Measurements from ENCODE around the gene PPA2.
"Not testable (repeated sequence)": the region's sequence is repeated elsewhere in the genome, so short reads cannot be mapped to it uniquely, and the experiment has no call there.

The PPA2 gene

DNA sequence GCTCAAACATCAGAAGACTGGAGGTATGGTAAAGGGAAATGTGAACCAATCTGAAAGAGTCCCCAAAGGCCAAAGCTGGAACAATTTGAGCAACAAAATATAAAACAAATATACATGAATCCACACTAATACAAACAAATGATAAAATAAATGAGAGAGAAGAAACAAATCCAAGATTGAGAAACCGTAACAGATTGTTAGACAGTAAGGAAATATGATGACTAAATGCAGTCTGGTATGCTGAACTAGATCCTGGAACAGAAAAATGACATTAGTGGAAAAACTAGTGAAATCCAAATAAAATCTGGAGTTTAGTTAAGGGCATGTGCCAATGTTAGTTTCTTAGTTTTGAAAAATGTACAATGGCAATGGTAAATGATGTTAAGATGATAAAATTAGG is 15.9 kb downstream of the PPA2 start:
- no peak for DNase-seq

DNA sequence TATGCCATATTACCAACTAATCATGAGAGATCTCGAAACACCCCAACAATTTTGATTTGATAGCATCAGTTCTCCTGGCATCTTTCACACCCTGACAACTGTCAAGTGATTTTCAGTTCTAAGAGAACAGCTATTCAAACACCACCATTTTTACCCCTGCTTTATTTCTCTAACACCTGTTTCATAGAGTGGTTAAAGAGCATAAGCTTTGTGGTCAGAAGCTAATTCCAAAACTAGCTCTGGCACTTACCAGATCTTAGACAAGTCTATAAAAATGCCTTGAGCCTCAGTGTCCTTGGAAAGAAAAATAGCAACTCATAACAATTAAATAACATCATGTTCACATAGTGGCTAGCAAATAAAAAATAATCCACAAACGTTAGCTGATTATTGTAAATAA is 17.9 kb downstream of the PPA2 start:
- DNase-seq = no peak

GRCh38 chr4:105455182-105455581 is 18.7 kb downstream of the PPA2 start:
- no peak for DNase-seq

DNA sequence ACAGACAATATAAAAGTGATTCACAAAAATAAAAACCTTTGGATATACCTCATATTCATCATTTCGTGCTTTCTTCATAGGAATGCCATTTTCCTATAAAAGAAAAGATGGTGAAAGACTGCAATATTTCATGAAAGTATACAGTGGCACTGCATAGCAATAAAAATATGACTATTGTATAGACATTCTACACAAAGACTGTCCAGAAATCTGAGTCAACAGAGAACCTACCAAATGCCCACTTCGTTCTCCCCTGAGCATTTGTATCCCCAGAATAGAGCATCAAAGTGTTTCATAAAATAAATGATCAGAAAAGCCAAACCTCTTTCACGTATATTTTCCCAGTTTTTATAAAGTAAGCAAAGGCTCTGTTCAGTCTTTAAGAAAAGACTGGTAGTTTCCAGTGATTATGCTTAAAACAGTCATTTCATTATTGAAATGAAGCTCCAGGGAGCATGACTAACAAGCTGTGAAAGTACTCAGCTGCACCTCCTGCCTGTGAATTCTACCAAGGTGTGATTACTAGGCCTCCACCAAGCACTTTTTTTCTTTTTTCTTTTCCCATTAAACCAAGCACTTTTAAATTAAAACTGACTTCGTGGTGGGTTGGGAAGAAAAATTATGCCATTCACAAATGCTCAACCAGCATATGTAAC is 20.2 kb downstream of the PPA2 start:
- no peak for DNase-seq

DNA sequence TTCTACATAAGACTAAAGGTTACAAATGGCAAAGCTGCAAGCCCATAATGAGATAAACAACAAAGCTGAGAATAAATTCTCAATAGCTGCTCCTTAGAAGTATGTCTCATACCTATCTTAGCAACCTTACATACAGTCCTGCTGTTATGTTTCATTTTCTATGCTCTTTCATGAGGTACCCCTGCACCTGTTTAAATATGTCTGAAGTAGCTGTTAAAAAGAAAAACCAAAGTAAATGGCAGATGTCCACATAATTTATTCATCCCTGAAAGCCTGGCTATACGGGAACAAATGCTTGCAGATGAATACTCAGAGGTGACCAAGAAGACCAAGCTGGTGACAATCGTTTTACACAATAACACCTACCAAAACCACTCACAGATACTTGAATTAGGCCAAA is 22.5 kb downstream of the PPA2 start:
- no peak for DNase-seq

GRCh38 chr4:105440890-105441289 is 33.0 kb downstream of the PPA2 start:
- no peak for DNase-seq

- DNase-seq = no peak
Observed at GRCh38 chr4:105437637-105438036, 36.2 kb downstream of the PPA2 start.

DNA sequence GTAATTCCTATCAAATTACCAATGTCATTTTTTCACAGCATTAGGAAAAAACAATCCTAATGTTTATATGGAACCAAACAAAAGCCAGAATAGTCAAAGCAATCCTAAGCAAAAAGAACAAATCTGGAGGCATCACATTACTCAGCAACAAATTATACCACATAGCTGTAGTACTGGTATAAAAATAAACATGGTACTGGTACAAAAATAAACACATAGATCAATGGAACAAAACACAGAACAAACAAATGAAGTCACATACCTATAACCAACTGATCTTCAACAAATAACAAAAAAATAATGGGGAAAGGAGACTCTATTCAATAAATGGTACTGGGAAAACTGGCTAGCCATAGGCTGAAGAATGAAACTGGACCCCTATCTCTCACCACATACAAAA is 37.4 kb downstream of the PPA2 start:
- no peak for DNase-seq

DNA sequence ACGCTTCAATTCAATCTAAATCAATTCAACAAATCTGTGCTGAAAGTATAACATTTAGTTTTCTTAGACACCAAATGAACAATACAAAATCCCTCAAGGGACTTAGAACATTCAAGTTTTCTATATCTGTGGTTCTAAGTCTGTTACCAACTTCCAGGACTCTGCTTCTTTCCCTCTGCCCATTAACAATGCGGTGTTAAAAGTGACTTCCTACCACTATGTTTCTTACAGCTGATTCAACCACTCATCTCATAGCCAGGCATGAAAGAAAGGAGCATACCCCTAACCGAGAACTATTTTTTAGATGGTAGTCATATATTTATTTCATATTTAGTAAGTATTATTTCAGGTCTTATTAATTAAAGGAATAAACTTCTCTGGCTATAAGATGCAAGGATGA is 38.9 kb downstream of the PPA2 start:
- DNase-seq = no peak

GRCh38 chr4:105433421-105433820 is 40.4 kb downstream of the PPA2 start:
- no peak for DNase-seq

DNA sequence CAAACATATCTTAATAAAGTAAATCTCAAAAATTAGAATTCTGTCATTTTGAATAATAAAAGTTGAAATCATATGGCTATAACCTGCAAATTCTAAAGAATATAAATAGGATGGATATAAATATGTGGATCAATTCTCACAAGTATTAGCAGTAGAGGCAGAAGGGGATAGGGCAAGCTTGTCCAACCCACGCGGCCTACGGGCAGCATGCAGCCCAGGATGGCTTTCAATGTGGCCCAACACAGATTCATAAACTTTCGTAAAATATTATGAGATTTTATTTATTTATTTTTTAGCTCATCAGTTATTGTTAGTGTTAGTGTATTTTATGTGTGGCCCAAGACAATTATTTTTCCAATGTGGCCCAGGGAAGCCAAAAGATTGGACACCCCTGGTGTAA is 41.4 kb downstream of the PPA2 start:
- DNase-seq = no peak

- DNase-seq = no peak
Observed at GRCh38 chr4:105430811-105431210, 43.1 kb downstream of the PPA2 start.

DNA sequence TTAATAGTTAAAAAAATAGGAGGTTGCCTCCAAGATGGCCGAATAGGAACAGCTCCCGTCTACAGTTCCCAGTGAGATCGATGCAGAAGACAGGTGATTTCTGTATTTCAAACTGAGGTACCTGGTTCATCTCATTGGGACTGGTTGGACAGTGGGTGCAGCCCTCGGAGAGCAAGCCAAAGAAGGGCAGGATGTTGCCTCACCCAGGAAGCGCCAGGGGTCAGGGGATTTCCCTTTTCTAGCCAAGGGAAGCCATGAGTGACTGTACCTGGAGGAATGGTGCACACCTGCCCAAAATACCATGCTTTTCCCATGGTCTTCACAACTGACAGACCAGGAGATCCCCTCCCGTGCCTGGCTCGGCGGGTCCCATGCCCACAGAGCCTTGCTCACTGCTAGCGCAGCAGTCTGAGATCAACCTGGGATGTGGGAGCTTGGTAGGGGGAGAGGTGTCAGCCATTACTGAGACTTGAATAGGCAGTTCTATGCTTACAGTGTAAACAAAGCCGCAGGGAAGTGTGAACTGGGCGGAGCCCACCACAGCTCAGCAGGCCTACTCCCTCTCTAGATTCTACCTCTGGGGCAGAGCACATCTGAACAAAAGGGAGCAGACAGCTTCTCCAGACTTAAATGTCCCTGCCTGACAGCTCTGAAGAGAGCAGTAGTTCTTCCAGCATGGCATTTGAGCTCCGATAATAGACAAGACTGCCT is 47.5 kb downstream of the PPA2 start:
- no peak for DNase-seq

DNA sequence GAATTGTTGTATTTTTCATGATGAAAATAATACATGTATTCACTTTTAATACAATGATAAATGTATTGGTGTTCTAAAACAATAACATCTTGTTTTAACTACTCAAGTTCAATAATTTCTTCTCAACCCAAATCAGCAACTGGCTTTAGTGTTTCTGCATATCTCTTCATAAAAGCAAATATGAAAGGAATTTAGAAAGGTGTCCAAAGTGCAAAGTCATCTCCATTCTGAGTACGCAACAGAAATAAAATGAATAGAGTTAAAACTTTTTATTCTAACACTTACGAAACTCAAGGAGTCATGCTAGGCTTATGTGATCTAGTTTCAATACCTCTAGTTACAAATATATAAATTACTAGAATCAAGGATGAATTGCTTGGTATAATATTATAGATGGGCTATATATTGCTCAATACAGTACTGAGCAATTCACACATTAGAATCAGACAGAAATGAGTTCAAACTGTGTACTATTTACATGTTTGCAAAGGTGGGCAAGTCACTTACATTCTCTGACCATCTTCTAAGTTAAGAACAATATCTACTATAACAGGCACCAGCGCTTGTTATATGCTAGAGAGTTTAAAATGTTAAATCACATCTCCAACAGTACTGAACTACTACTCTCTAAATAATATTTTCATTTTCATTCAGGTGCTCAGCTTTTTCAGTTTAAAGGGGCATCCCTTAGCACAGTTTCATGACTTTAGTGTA is 51.5 kb downstream of the PPA2 start:
- DNase-seq = no peak

GRCh38 chr4:105417624-105418023 is 56.2 kb downstream of the PPA2 start:
- DNase-seq = no peak

- DNase-seq = no peak
Observed at GRCh38 chr4:105415281-105415744, 58.5 kb downstream of the PPA2 start.

DNA sequence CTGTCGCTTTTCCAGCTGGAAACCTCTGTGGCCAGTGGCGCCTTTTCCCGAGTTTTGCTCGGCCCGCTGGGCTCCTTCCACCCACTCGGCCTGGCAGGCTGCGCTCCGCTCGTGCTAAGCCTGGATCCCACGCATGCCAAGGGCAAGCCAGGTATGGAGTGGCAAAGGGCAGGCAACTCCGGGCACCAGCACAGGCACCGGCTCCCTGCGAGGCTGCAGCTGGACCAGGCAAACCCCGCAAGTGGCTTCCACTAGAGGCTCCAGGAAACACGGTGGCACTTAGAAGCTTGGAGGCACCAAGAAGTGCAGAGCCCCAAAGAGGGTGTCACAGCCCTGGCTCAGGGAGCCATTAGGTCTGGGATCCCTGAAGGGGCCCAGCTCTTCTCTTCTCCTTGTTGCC is 59.5 kb downstream of the PPA2 start:
- no peak for DNase-seq

DNA sequence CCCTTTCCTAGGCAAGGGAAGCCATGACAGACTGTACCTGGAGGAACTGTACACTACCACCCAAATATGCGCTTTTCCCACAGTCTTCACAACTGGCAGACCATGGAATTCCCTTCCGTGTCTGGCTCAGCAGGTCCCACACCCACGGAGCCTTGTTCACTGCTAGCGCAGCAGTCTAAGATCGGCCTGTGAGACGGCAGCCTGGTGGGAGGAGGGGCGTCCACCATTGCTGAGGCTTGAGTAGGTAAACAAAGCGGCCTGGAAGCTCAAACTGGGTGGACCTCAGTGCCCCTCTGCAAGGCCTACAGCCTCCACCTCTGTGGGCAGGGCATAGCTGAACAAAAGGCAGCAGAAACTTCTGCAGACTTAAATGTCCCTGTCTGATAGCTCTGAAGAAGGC is 64.7 kb downstream of the PPA2 start:
- DNase-seq = not testable (repeated sequence)

GRCh38 chr4:105400901-105401677 is 72.8 kb downstream of the PPA2 start:
- no peak for DNase-seq

- DNase-seq = no peak
Observed at GRCh38 chr4:105399532-105400161, 74.2 kb downstream of the PPA2 start.

- no peak for DNase-seq
Observed at GRCh38 chr4:105392858-105393257, 81.0 kb downstream of the PPA2 start.

DNA sequence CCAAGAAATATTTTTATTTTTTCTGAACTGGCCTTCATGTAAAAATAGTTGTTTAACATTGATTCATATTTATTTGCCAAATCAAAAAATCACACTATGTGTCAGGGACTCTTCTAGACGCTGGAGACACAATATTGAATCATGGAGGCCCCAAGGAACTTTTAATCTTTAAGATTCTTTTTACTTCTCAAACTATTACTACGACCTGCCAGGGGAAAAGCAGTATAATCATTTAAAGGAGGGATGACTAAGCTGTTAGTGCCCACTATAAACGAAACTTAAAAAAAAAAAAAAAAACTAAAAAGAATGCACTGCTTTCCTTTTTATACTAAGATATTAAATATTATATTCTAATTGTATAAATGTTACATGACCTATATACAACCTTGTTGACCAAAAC is 84.7 kb downstream of the PPA2 start:
- DNase-seq = no peak

DNA sequence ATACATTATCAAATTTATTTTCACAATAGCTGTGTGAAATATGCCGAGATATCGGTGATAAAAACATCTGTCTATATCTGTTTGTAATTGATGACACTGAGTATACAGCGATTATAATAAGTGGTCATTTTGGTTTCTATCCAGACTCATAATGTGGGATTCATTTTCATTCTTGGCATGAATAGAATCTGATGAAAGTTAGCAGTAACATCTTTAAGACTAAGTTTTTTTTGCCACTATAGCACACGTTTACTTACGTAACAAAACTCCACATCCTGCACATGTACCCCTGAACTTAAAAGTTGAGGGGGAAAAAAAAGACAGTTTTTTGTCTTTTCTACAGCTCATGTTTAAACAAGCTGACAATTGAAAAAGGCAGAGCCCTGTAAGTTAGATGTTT is 86.4 kb downstream of the PPA2 start:
- no peak for DNase-seq

Measured in activated CD4-positive, CD25-positive, alpha-beta regulatory T cell treated with anti-CD3 and anti-CD28 coated beads, Interleukin-2, amount 50 U/mL, for 72 hours (primary cell).